Lower leg skin (tissue), 4 donors: ENCODE data around the gene RAB12. TPM values are rescaled to one million over a fixed set of nuclear protein-coding genes. Genes with fewer than 3 reads are reported as not detected.

ENCODE experiments used
- DNase-seq, 2 donors: peaks; one replicate each; pipeline ENCODE4 v3.0.0-alpha.2; 2019; ENCODE audit warnings: low spot score in 2 of 2
- H3K4me3 ChIP-seq: fragments of 200-600 bp; sonication (generic); 2 replicates; pipeline ENCODE4 v1.5.1; 2017; ENCODE audit warnings: mild to moderate bottlenecking, low read depth; ENCODE audit not compliant: poor library complexity, severe bottlenecking
- POLR2A ChIP-seq, 2 donors: fragments of 450-650 bp; IDR thresholded peaks; one replicate each; pipeline ENCODE4 v1.6.1; 2016 to 2017; ENCODE audit warnings: antibody characterized with exemption in 2 of 2, mild to moderate bottlenecking in 1 of 2, moderate library complexity in 1 of 2
- WGBS, 2 donors: methylation state at CpG; one replicate each; pipeline ENCODE4 v1.1.5; 2018; 5-methylcytosine and 5-hydroxymethylcytosine counted together
- intact Hi-C: fragments of 100-400 bp; cut with DNase I; formaldehyde crosslinking; loops from one replicate; pipeline ENCODE4 v1.15.0; 2023; ENCODE audit warnings: low total_unique reads
- total RNA-seq, 4 donors: library from RNA; depleted of rRNA; stranded (reverse); fragments of >200 nt; gene quantifications; one replicate each; pipeline ENCODE4 v1.1.0, GENCODE V29; 2016
- TF ChIP-seq, protein P1 (sequence below), 3 donors: fragments of 450-650 bp; IDR thresholded peaks; one replicate each; pipeline ENCODE4 v1.5.1; 2016; ENCODE audit warnings: antibody characterized with exemption in 3 of 3, mild to moderate bottlenecking in 3 of 3, moderate library complexity in 2 of 3

Gene RAB12
- total RNA-seq, 4 donors from 2014 or later = 33.6 to 46.8 (median 44.4) TPM

DNA sequence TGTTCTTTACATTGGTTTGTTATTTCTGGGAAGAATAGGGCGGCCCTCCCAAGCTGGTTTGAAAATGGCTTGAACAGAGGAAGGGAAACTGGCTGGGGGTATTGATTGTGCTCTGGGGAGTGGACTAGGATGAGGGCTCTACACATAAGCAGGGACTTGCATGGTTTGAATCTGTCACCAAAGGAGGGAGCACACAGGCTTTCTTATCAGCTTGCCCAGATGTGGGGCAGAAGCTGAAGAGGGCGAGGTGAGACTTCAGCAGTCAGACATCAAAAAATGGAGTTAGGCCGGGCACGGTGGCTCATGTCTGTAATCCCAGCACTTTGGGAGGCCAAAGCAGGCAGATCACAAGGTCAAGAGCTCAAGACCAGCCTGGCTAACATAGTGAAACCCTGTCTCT lies 7.2 kb upstream of the RAB12 start:
- 88 to 90% methylated on average over 4 of the region's 4 CpGs for WGBS, 2 donors
- TF ChIP-seq POLR2A (IDR thresholded peaks at IDR 0.05) = no peak
- TF ChIP-seq, protein P1, sequence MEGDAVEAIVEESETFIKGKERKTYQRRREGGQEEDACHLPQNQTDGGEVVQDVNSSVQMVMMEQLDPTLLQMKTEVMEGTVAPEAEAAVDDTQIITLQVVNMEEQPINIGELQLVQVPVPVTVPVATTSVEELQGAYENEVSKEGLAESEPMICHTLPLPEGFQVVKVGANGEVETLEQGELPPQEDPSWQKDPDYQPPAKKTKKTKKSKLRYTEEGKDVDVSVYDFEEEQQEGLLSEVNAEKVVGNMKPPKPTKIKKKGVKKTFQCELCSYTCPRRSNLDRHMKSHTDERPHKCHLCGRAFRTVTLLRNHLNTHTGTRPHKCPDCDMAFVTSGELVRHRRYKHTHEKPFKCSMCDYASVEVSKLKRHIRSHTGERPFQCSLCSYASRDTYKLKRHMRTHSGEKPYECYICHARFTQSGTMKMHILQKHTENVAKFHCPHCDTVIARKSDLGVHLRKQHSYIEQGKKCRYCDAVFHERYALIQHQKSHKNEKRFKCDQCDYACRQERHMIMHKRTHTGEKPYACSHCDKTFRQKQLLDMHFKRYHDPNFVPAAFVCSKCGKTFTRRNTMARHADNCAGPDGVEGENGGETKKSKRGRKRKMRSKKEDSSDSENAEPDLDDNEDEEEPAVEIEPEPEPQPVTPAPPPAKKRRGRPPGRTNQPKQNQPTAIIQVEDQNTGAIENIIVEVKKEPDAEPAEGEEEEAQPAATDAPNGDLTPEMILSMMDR (IDR thresholded peaks at IDR 0.05) = no peak
- intact Hi-C loops = no loop called here
- DNase-seq = no peak
- H3K4me3 ChIP-seq = no peak overlapping the region

DNA sequence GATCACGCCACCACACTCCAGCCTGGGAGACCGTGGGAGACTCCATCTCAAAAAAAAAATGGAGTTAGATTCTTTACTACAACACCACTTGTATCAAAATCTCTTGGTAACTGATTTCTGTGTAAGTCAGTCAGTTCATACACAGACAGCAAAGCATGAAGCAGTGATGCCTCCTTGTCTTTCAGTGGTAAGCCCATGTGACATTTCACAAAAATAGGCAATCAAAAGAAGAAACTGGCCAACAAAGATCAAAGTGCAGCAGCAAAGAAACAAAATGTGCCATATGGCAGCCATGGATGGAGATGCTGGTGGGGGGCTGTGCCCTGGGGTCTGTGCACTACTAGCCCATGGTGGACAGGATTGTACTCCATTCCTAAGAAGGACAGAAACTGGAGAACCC lies 6.7 kb upstream of the RAB12 start:
- intact Hi-C loops = no loop called here
- TF ChIP-seq POLR2A (IDR thresholded peaks at IDR 0.05) = no peak
- no peak for DNase-seq
- no peak overlapping the region for H3K4me3 ChIP-seq
- 93% methylated on average over 2 of the region's 2 CpGs for WGBS, 2 donors

DNA sequence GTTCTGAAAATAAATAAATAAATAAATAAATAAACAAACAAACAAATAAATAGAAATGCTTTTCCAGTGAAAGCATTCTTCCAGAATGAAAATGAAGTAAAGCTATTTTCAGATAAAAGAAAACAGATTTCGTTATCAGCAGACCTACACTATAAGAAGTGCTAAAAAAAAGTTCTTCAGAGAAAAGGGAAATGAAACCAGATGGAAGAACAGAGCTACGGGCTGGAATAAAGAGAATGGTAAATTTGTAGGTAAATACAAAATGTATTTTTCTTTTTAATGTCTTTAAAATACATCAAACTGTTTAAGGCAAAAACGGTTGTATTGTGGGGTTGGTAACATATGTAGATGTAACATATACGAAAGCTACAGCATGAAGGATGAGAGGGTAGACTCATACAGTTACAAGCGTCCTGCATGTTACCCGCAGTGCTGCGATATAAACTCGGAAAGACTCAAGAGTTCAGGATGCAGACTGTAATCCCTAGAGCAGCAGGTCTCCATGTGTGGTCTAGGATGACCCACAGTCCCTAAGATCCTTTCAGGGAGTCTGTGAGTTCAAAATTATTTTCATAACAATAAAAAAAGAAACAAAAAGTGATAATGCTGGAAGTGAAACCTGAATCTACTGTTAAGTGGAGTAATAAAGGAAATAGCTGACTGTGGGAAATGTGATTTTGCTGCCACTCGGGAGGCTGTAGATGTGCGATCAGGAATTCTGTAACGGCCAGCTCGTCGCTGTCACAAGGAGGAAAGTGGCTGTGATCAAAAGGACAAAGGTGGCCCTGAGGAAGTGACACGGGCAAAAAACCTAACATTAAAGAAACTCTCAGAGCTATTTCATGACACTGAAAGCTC lies 5.3 kb upstream of the RAB12 start:
- intact Hi-C loops = no loop called here
- no peak overlapping the region for H3K4me3 ChIP-seq
- WGBS, 2 donors = 66 to 67% methylated on average over 14 of the region's 14 CpGs
- no peak for DNase-seq
- no peak for TF ChIP-seq POLR2A (IDR thresholded peaks at IDR 0.05)
- TF ChIP-seq, protein P1 (IDR thresholded peaks at IDR 0.05) = no peak

DNA sequence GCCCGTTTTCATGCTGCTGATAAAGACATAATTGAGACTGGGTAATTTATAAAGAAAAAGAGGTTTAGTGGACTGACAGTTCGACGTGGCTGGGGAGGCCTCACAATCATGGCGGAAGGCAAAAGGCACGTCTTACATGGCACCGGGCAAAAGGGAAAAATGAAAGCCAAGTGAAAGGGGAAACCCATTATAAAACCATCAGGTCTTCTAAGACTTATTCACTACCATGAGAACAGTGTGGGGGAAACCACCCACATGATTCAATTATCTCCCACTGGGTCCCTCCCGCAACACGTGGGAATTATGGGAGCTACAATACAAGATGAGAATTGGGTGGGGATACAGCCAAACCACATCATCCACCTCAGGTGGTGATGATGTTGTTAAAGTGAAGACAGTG lies 3.3 kb upstream of the RAB12 start:
- TF ChIP-seq, protein P1 (IDR thresholded peaks at IDR 0.05) = no peak
- TF ChIP-seq POLR2A (IDR thresholded peaks at IDR 0.05) = no peak
- no peak overlapping the region for H3K4me3 ChIP-seq
- WGBS, 2 donors = 90 to 92% methylated on average over 8 of the region's 8 CpGs
- no peak for DNase-seq
- intact Hi-C loops = no loop called here

DNA sequence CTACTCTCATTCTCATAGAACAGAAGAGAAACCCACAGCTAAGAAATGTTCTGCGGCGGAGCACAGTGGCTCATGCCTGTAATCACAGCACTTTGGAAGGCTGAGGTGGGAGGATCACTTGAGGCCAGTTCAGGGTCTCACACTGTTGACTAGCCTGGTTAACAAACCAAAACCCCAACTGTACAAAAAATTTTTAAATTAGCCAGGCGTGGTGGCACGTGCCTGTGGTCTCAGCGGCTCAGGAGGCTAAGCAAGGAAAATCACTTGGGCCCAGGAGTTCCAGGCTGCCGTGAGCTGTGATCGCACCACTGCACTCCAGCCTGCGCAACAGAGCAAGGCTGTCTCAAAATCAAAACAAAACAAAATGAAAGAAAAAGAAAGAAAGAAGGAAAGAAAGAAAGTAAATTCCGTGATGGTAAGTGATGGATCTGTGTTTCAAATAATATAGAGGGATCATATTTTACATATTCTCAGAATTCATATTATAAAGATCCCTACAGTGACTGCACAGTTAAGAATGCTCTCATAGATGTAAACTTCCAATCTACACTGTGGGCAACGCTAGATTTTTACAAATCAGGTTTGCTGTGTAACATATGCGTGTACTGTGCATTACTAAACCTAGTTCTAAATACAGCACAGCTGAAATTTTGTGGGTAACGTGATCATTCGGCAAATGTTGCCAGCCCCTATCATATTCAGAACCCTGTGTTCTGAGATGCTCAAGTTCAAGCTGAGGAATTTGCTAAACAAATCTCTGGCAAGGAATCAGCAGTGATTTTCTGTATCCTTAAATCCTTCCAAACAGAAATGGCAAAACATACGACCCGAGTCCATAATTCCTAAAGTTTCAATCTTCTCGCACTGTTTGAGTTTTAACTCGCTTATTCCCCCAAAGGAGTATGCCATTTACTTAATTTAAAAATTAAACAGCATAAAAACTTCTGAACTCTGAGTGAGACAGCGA lies 1.2 kb upstream of the RAB12 start:
- DNase-seq = no peak
- intact Hi-C loops = no loop called here

More for the DNA sequence above, 1.2 kb upstream of the RAB12 start:
- no peak overlapping the region for H3K4me3 ChIP-seq
- 66% methylated on average over 18 of the region's 18 CpGs for WGBS, 2 donors
- TF ChIP-seq POLR2A (IDR thresholded peaks at IDR 0.05) = no peak
- TF ChIP-seq, protein P1 (IDR thresholded peaks at IDR 0.05) = no peak
